MCF 10A (cell line): ENCODE results near the gene NCMAP. TPM values are rescaled to one million over a fixed set of nuclear protein-coding genes. Genes with fewer than 3 reads are reported as not detected.
A peak's percentile ranks its signal among the peaks of the same experiment; 100 is the strongest.

Source experiments
- BruUV-seq: library from RNA; stranded (reverse); fragments of 400-500 nt; replicated peaks from 2 replicates; lab custom pipeline; 2021; lab: Mats Ljungman, UMichigan
- CTCF ChIA-PET: fragments of 300-600 bp; sonication (Branson Sonifier 250); formaldehyde crosslinking; extraction: SDS; loops from one replicate; lab custom pipeline; 2021; ENCODE audit warnings: antibody characterized with exemption, inconsistent platforms; lab: Yijun Ruan, JAX
- POLR2A ChIA-PET: fragments of 300-600, 350-650 bp; sonication (Branson Sonifier 250); formaldehyde crosslinking; extraction: SDS; loops from one replicate; lab custom pipeline; 2020; ENCODE audit warnings: antibody characterized with exemption, inconsistent platforms; lab: Yijun Ruan, JAX
- DNase-seq: peaks from one replicate; pipeline ENCODE4 v3.0.0-alpha.2; 2018; ENCODE audit not compliant: unreplicated experiment
- H3K27ac Mint-ChIP-seq: one replicate; pipeline ENCODE4 v1.8.0; 2022; ENCODE audit warnings: mild to moderate bottlenecking, low read depth, mixed read lengths; ENCODE audit not compliant: unreplicated experiment
- H3K27me3 Mint-ChIP-seq: one replicate; pipeline ENCODE4 v1.8.0; 2022; ENCODE audit warnings: mixed read lengths; ENCODE audit not compliant: insufficient read depth, unreplicated experiment
- H3K36me3 Mint-ChIP-seq: one replicate; pipeline ENCODE4 v1.8.0; 2022; ENCODE audit warnings: mild to moderate bottlenecking, moderate library complexity, mixed read lengths; ENCODE audit not compliant: insufficient read depth, unreplicated experiment
- H3K4me1 Mint-ChIP-seq: one replicate; pipeline ENCODE4 v1.8.0; 2022; ENCODE audit warnings: mixed read lengths; ENCODE audit not compliant: insufficient read depth, unreplicated experiment
- H3K4me3 Mint-ChIP-seq: one replicate; pipeline ENCODE4 v1.8.0; 2022; ENCODE audit warnings: mild to moderate bottlenecking, moderate library complexity, mixed read lengths; ENCODE audit not compliant: unreplicated experiment
- H3K9me3 Mint-ChIP-seq: one replicate; pipeline ENCODE4 v1.8.0; 2022; ENCODE audit warnings: mixed read lengths; ENCODE audit not compliant: unreplicated experiment
- intact Hi-C: fragments of 100-400 bp; cut with micrococcal nuclease; formaldehyde crosslinking; loops from 2 replicates; pipeline ENCODE4 v1.14.1; 2022
- total RNA-seq: library from RNA; stranded (reverse); gene quantifications from 2 replicates; pipeline ENCODE4 v1.2.3, GENCODE V29; 2022
- TF ChIP-seq, protein P1 (sequence below): fragments of 200-600 bp; IDR thresholded peaks from one replicate; pipeline ENCODE4 v1.8.0; 2022; ENCODE audit warnings: antibody characterized with exemption, mild to moderate bottlenecking; ENCODE audit not compliant: unreplicated experiment

NCMAP gene
- total RNA-seq, 1 experiment from 2014 or later: not detected

DNA sequence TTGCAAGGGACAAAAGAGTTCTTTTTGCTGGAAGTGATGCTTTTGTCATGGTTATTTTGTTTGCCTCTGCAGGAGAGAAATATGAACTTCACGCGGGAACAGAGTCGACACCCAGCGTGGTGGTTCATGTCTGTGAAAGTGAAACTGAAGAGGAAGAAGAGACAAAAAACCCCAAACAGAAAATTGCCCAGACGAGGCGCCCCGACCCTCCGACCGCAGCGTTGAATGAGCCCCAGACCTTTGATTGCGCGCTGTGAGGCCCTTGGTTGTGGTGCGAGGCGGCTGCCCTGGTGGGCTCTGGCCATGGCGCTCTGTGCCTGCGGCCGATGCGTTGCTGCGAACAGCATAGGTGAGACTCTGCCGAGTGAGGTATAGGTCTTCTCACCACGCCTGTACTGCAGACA lies 20.9 kb upstream of the NCMAP start:
- no TSS peak for BruUV-seq
- Mint-ChIP-seq H3K27ac (no peak overlapping the region), H3K36me3 (no peaks in the 10 kb centered on the region), H3K9me3 (no peaks in the 10 kb centered on the region), H3K4me3 (no peak overlapping the region), H3K4me1 (peaks cover 6% of the 10 kb centered on the region), H3K27me3 (no peaks in the 10 kb centered on the region)
- intact Hi-C loops: no loop called here
- CTCF ChIA-PET: interaction anchor here (0.5 to 0.6 kb wide), 2 partner anchors 99 to 160 kb away, joined by 4 to 6 read pairs; no protein-coding TSS in a partner anchor
- no peak for DNase-seq
- TF ChIP-seq, protein P1, sequence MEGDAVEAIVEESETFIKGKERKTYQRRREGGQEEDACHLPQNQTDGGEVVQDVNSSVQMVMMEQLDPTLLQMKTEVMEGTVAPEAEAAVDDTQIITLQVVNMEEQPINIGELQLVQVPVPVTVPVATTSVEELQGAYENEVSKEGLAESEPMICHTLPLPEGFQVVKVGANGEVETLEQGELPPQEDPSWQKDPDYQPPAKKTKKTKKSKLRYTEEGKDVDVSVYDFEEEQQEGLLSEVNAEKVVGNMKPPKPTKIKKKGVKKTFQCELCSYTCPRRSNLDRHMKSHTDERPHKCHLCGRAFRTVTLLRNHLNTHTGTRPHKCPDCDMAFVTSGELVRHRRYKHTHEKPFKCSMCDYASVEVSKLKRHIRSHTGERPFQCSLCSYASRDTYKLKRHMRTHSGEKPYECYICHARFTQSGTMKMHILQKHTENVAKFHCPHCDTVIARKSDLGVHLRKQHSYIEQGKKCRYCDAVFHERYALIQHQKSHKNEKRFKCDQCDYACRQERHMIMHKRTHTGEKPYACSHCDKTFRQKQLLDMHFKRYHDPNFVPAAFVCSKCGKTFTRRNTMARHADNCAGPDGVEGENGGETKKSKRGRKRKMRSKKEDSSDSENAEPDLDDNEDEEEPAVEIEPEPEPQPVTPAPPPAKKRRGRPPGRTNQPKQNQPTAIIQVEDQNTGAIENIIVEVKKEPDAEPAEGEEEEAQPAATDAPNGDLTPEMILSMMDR: no peak
- POLR2A ChIA-PET: no interaction called here

GRCh38 chr1:24535778-24536177 lies 20.1 kb upstream of the NCMAP start:
- Mint-ChIP-seq H3K27ac (no peak overlapping the region), H3K36me3 (no peaks in the 10 kb centered on the region), H3K4me1 (peaks cover 14% of the 10 kb centered on the region), H3K9me3 (no peaks in the 10 kb centered on the region), H3K4me3 (no peak overlapping the region), H3K27me3 (no peaks in the 10 kb centered on the region)
- ChIA-PET POLR2A (no interaction called here), CTCF (interaction anchor here (0.6 to 1.1 kb wide), 3 partner anchors 9 to 337 kb away, joined by 3 to 4 read pairs (median 3); no protein-coding TSS in a partner anchor)
- intact Hi-C loops: no loop called here
- BruUV-seq: no TSS peak
- no peak for DNase-seq
- TF ChIP-seq, protein P1: no peak

GRCh38 chr1:24536391-24536840 lies 19.5 kb upstream of the NCMAP start:
- TF ChIP-seq, protein P1: no peak
- Mint-ChIP-seq H3K27me3 (no peaks in the 10 kb centered on the region), H3K9me3 (no peaks in the 10 kb centered on the region), H3K4me3 (no peak overlapping the region), H3K36me3 (no peaks in the 10 kb centered on the region), H3K27ac (peak overlapping the region; percentile 39), H3K4me1 (peaks cover 14% of the 10 kb centered on the region)
- ChIA-PET POLR2A (no interaction called here), CTCF (interaction anchor here (0.7 to 1.1 kb wide), 2 partner anchors 9 to 35 kb away, joined by 3 to 4 read pairs; no protein-coding TSS in a partner anchor)
- no peak for DNase-seq
- intact Hi-C loops: no loop called here
- no TSS peak for BruUV-seq

DNA sequence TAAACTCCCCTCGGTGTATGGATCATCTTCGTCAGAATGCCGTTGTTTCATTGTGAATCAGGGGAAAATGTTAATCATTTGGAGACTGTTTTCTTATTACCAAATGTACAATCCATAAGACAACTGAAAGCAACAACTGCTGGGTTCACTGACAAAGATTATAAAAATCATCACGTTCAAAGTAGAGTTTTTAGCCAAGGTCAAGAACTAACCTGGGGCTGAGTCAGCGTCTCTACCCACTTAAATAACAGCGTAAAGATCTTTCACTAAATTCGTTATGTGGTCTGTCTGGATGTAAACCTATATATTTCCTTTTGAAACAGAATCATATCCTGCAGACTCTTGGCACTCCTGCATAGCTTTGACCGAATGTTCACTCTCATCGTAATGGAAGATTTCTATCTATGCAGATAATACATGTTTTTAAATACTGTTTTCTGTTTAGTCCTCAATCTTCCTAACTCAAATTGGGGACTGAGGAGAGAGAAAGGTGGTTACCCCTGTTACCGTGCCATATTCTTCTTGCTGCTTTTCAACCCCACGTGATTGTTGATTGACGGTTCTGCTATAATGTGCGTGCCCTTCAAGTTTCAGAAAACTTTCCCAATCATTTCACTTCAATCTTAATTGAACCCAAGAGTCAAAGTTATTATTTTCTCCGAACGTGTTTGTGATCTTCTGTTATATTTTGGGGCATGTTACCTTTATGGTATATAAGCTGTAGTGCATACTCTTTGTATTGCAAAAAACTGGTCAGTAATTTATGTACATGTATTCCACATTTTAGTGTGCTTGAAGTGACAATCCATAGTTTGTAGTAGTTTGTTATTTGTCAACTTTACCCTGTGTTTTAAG lies 15.6 kb upstream of the NCMAP start:
- ChIA-PET CTCF (interaction anchor here (0.6 to 2.0 kb wide), 7 partner anchors 12 to 362 kb away, joined by 3 to 9 read pairs (median 3); no protein-coding TSS in a partner anchor), POLR2A (interaction anchor here (0.7 to 2.3 kb wide), 9 partner anchors 10 to 131 kb away, joined by 3 to 10 read pairs (median 4); partner anchors contain the start of genes NIPAL3 and RCAN3)
- Mint-ChIP-seq H3K36me3 (no peaks in the 10 kb centered on the region), H3K27ac (no peak overlapping the region), H3K27me3 (no peaks in the 10 kb centered on the region), H3K4me1 (peaks cover 14% of the 10 kb centered on the region), H3K4me3 (no peak overlapping the region), H3K9me3 (no peaks in the 10 kb centered on the region)
- no TSS peak for BruUV-seq
- TF ChIP-seq, protein P1: no peak
- no peak for DNase-seq
- intact Hi-C loops: loop anchor here (5.0 kb wide), 1 partner anchor 97 kb away; no protein-coding TSS in a partner anchor
